Activated CD4-positive, alpha-beta T cell treated with anti-CD3 and anti-CD28 coated beads for 4 hours (primary cell): ENCODE results near the gene PHOX2A.
"Not testable (repeated sequence)": the region's sequence is repeated elsewhere in the genome, so short reads cannot be mapped to it uniquely, and the experiment has no call there.

Source experiments
- DNase-seq, 2 donors: peaks; one replicate each; pipeline ENCODE4 v3.0.0-alpha.2; 2020

PHOX2A gene

DNA sequence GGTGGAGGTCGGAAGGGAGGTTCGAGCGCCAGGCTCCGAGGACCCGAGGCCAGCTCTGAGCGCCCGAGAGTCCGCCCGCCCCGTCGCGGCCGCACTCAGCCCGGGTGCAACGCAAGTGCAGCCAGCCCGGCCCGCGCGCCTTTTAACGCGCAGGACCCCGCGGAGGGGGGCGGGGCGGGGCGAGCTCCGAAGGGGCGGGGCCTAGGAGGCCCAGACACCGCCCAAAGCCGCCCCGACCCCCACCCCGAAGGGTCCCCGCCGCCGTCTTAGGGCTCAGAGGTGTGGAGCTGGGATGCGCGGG lies at the start of gene PHOX2A:
TSS of gene PHOX2A (minus strand) at position 117 of the 301 bp plus-strand sequence. CDS start 172 bp downstream, outside the sequence.
- DNase-seq, result no peak

DNA sequence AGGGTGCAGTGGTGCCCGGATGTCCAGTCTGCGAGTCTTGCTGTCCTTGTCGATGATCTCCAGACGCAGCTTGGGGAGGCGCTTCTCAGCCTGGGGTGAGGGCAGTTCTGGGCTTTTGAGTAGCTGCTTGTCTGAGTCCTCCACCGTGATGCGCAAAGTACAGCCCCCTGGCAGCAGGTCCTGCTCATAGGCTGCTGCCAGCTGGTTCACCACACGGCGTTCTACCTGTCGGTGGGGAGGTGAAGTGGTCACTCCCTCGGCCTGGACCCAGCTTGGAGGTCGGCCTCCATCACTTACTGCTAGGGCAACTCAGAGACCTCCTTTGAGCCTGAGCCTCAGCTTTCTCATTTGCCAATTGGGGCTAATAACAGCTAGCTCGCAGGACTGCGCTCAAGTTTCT lies 49.4 kb upstream of the PHOX2A start:
- no peak for DNase-seq

DNA sequence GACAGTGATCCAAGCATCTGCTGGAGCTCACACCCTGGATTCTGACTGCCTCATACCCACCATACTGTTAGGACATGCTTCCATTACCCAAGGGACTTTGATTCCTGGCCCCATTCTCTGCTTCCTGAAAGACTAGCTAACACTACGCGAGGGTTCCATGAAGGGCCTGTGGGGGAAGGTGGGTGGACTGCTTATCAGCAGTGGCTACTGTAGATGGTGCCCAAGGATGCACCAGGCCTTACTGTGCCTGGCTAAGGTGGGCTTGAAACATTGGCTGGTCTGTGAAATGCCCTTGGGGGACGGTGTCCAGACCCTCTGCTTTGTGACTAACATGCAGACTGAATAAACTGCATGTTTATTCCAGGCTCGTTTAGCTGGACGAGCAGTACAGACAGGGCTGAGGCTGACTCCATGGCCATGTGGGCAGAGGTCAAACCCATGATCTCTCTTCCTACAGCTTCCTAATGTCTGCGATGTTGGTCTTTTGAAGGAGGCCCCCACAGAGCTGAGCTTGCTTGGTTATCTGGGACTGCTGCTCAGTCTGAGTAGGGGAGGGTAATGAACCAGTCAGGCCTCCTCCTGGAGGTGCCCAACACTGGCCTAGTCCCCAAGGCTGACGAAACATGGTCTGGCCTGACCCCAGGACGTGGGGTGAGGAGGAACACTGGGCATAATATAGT lies 48.3 kb upstream of the PHOX2A start:
- DNase-seq, result no peak

DNA sequence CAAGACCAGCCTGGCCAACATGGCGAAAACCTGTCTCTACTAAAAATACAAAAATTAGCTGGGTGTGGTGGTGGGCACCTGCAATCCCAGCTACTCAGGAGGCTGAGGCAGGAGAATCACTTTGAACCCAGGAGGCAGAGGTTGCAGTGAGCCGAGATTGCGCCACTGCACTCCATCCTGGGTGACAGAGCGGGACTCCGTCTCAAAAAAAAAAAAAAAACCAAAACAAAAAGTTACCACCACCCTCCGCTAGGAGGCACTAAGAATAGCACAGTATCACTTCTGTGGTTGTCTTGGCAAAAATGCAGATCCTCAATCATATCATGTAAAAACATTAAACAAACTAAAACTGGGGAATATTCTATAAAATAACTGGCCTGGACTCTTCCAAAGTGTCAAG lies 46.8 kb upstream of the PHOX2A start:
- not testable (repeated sequence) for DNase-seq

DNA sequence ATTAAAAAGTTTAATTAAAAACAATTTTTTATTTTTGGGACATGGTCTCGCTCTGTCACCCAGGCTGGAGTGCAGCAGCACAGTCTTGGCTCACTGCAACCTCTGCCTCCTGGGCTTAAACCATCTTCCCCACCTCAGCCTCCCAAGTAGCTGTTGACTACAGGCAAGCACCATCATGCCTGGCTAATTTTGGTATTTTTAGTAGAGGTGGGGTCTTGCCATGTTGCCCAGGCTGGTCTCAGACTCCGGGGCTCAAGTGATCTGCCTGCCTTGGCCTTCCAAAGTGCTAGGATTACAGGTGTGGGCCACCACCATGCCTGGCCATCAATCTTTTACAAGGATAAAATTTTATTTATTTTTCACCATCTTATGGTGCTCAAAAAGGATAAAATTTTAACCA lies 43.3 kb upstream of the PHOX2A start:
- DNase-seq, result no peak

DNA sequence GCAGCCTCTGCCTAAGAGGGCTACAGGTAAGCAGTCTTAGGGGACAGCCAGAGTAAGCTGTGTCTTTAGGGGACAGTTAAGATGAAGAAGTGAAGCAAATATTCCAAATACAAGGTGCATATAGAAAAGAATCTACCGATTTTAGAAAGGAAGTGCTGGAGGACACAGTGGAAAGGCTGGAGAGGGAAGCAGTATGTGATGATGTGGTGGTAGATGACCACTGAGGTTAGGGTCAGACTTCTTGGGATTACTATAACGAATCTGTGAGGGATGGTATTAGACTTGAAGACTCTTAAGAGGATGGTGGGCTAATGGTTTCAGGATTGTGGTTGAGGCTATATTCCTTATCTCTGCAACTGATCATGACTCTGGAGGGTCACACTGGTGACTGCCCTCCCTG lies 40.0 kb upstream of the PHOX2A start:
- DNase-seq, result no peak

DNA sequence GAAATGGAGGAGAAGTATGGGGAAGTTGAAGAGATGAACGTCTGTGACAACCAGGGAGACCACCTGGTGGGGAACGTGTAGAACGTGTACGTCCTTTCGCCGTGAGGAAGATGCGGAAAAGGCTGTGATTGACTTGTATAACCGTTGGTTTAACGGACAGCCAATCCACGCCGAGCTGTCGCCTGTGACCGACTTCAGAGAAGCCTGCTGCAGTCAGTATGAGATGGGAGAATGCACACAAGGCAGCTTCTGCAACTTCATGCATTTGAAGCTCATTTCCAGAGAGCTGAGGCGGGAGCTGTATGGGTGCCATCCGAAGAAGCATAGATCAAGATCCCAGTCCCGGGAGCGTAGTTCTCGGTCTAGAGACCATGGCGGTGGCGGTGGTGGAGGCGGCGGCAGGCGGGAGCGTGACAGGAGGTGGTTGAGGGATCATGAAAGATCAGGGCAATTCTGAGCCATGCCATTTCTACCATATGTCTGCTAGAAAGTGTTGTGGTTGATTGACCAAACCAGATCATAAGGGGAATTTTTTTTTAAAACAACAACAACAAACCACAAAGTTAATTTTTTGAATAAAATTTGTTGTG lies 36.8 kb upstream of the PHOX2A start:
- no peak for DNase-seq

DNA sequence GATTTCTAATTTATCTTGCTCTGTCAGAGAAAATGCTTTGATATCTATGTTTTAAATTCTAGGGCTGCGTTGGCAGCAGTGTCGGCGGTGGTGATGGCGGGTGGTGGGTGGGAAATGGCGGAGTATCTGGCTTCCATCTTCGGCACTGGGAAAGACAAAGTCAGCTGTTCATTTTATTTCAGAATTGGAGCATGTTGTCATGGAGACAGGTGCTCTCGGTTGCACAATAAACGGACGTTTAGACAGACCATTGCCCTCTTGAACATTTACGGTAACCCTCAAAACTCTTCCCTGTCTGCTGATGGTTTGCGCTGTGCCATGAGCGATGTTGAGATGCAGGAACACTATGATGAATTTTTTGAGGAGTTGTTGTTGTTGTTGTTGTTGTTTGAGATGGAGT lies 36.1 kb upstream of the PHOX2A start:
- DNase-seq, result no peak

DNA sequence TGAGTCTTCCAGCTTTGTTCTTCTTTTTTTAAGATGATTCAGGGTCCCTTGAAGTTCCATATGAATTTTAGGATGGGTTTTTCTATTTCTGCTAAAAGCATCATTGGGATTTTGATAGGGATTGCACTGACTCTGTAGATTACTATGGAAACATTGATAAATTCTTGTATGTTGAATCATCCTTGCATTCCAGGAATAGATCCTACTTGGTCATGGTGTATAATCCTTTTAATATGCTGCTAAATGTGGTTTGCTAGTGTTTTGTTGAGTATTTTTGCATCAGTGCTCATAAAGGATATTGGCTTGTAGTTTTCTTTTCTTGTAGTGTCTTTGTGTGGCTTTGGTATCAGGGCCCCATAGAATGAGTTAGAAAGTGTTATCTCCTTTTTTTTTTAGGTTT lies 34.9 kb upstream of the PHOX2A start:
- no peak for DNase-seq

DNA sequence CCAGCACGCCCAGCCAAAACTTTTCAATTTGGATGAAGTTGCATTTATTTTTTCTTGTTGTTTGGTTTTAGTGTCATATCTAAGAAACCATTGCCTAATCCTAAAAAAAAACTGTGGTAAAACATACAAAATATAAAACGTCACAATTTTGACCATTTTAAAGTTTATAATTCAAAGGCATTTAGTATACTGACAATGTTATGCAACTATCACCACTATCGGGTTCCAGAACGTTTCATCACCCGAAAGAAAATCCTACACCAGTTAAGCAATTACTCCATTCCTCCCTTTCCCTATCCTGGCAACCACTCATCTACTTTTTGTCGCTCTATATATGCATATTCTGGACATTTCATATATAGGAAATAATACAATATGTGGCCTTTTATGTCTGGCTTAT lies 30.5 kb upstream of the PHOX2A start:
- DNase-seq, result no peak

DNA sequence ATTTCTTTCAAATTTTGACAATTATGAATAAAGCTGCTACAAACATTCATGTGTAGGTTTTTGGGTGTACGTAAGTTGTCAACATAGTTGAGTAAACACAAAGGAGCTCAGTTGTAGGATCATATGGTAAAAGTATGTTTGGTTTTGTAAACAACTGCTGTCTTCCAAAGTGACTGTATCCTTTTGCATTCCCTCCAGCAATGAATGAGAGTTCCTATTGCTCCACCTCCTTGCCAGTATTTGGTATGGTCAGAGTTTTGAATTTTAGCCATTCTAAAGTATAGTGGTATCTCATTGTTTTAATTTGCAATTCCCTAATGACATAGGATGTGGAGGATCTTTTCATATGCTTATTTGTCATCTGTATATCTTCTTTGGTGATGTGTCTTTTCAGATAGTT lies 28.0 kb upstream of the PHOX2A start:
- DNase-seq, result no peak

DNA sequence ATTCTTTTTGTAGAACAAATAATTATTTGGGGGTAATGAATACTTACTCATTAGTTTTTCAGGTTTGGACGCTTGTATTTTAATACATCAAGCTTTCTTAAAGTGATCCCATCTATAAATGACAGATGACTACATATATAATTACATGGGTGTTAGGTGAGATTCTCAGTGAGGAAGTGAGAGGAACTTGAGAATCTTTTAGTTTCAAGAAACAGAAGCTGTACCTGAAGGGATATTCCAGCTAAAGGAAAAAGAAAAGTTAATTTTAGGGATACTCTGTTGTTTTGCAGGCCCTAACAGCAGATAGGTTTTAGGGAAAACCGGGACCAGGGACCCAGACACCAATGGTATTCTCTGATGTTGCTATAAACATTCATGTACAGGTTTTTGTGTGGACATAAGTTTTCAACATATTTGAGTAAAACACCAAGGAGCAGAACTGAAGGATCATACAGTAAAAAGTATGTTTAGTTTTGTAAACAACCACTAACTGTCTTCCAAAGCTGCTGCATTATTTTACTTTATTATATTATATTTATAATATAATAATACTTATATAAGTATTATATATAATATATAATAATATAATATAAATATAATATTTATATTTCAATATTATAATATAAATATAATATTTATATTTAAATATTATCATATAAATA lies 24.1 kb upstream of the PHOX2A start:
- no peak for DNase-seq

DNA sequence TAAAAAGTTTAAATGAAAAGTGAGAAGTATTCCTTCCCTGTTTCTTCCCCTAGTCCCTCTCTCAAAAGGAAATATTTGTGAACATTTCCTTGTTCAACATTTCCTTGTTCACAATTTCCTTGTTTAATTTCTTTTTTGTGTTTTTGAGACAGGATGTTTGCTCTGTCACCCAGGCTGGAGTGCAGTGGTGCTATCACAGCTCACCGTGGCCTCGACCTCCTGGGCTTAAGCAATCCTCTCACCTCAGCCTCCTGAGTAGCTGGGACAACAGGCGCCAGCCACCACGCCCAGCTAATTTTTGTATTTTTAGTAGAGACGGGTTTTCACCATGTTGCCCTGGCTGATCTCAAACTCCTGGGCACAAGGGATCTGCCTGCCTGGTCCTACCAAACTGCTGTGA lies 23.0 kb upstream of the PHOX2A start:
- not testable (repeated sequence) for DNase-seq

DNA sequence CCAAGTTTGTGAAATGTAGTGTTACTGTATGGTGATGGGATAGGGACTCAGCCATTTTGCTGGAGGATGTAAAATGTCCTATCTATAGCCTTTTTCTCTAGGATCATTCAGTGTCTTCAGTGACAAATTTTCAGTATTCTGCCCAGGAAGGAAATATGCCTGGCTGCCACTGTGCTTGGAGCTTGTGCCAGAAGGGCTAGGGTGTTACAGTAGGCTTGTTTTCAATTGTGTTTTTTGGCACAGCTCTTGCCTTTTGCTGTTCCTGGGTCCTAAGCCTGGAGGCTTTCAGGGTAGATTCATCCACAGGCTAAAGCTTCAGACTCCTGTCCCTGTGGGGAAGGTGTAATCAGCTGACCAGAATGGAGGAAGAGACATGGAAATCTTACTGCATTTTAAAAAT lies 22.0 kb upstream of the PHOX2A start:
- DNase-seq, result no peak

DNA sequence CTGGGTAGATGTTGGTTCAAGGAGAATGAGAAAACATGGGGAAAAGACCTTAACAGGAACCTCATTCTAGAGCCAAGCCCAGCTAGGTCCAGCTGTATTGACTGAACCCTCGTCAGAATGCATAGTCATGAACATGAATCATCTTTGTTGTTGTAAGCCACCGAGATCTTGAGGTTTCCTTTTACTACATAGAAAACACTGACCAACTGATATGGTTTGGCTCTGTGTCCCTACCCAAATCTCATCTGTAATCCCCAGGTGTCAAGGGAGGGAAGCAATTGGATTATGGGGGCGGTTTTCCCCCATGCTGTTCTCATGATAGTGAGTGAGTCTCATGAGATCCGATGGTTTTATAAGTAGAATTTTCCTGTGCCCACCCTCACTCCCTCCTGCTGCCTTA lies 19.4 kb upstream of the PHOX2A start:
- no peak for DNase-seq

DNA sequence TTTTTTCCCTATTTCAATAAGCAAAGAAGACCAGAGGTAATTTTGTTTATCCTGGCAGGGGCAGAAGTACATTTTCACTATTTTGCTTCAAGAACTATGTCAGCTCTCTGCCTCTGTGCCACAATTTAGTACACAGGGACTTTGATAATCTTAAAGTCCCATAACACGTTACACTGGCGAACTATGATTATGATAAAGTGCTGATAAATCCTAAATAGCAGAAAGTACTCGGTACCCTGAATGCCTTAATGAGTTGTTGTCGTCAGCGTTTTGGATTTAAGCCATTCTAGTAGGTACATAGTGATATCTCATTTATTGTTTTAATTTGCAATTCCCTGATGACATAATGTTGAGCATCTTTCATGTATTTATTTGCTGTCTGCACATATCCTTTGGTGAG lies 16.6 kb upstream of the PHOX2A start:
- DNase-seq, result no peak

DNA sequence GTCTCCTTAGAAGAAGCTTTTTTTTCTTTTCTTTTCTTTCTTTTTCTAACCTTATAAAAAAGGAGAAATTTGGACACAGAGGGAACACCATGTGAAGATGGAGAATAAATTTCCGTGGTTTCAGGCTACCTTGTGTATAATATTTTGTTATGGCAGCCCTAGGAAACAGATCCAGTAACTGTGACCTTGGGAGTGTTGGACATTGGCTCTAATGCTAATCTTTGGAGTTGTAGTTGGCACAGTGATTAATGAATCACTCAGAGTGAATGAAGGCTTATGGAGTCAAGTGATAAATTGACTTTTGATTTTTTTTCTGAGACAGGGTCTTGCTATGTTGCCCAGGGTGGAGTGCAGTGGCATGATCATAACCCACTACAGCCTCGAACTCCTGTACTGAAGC lies 15.5 kb upstream of the PHOX2A start:
- DNase-seq, result no peak

DNA sequence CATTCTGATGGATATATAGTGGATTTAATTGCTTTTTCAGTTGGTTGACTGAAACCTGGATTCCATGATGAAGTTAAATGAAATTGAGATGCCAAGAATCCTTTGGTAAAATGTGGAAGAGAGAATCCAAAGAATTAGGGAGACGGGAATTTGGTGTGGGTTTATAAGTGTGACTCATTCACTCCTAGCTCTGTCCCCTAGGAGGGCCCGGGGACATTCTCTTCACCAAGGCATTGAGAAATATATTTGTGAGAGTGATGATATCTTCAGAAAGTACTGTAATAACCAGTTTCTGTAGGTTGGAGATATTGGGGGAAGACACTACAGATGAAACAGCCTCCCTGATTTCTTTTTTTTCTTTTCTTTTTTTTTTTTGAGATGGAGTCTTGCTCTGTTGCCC lies 13.6 kb upstream of the PHOX2A start:
- no peak for DNase-seq

DNA sequence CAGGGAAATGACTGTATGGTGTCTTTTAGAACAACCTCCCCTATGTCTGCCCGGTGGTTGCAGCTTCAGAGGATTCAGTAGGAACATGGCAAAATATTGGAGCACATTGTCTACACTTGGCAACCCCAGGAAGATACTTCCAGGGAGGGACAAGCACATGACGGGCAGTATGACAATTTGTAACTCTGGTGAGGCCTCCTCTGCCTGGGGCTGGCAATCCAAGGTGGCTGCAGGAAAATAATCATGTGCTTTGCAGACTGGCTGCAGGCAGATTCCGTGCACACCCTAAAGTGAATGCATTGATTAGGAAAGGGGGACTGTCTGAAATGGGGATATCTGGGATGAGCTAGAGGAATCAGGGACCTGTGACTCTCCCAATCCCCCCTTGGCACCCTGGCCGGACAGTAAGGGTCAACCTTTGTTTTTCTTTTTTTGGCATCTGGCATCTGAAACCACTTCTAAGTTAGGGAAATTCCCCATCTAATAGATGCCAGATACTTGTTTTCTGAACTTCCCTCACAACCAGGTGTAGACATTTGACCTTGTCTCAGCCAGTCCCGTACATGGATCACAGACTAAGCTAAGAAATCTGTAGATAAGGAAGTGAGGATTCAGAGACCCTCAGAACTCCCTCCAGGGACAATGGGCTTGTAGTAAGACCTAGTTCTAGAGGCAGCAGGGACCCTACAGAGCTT lies 10.5 kb upstream of the PHOX2A start:
- no peak for DNase-seq

DNA sequence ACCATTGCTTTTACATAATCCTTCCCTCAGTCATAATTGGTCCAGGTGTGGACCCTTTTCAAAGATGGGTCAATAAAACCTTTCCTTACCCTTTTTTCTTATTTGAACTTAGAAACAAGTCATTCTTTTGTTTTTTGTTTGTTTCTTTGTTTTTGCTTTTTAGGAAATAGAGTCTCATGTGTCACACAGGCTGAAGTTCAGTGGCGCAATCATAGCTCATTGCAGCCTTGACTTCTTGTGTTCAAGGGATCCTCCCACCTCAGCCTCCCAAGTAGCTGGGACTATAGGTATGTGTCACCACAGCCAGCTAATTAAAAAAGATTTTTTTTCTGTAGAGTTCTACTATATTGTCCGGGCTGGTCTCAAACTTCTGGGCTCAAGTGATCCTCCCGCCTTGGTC lies 9.4 kb upstream of the PHOX2A start:
- DNase-seq, result no peak

DNA sequence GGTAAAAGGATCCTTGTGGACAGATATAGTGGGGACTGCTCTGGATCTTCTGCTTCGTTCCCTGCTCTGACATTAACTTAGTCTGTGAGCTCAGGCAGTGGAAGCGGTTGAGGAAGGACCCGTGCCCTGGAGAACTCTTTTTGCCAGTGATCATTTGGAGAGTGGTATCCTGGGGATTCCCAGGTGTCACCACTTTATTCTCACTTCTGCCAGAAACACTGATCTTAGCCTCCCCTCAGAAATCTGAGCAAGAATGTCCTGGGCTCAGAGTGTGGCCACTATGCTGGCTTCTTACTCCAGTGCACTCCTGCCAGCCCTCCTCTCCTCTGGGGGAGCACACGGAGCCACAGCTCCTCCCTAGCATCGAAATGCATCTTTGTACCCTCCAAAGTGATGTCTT lies 7.6 kb upstream of the PHOX2A start:
- no peak for DNase-seq

DNA sequence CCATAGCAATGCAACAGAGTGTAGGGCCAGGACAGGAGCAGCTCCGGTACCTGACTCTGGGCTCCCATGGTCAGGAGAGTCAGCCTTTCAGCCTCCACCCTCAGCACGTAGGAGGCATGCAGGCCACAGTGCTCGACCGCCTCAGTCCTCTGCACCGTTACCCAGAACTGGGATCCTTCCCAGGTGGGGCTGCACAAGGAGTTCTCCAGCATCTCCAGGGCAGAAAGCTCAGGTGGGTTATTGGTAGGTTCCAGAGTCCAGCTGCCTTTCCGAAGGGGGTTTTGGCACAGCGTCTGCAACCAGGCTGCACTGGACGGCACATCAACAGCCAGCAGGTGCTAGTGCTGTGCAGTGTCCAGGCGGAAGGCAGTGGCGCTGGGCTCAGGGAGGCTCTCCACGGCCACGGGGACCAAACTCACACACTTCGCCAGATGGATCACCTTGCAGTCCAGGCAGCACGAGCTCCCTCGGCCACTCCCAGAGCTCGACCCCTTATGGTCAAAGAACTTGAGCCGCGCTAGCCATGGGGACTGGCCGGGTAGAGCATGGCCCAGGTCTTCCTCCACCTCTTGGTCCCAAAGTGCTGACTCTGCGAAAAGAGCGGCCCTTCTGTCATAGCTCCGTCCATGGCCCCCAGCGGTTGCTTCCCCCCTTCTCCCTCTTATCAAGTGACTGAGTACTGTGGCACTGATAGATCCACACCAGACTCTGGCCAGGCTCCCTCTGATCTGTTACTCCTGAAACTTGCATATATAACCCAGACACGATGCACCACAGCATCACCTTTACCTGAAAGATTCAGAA lies 6.9 kb upstream of the PHOX2A start:
- no peak for DNase-seq

DNA sequence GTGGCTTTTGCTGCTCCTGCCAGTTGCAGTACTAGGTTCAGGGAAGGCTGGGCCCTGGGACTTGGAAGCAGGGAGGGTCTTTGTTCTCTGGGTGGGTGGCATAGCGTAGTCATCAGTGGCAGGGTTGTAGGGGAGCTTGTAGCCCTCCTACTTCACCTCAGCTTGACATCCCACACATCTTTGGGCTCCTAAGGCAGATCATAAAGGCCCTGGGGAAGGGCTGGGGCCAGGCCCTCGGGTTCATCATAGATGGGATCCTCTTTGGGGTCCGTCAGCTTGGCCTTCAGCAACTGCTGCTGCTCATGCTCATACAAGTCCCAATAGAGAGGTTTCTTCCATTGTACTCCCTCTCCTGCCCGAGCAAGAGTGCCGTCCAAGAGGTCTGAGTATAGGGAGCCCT lies 6.0 kb upstream of the PHOX2A start:
- no peak for DNase-seq
